GM18909 (cell line): ENCODE data around the gene TTC9.
A peak's percentile ranks its signal among the peaks of the same experiment; 100 is the strongest.

ENCODE experiments used
- ATAC-seq: cut with Tn5 transposase; IDR thresholded peaks from one replicate; pipeline ENCODE4 v1.9.1; 2021; ENCODE audit warnings: mild to moderate bottlenecking; ENCODE audit not compliant: unreplicated experiment, poor library complexity

The TTC9 gene

DNA sequence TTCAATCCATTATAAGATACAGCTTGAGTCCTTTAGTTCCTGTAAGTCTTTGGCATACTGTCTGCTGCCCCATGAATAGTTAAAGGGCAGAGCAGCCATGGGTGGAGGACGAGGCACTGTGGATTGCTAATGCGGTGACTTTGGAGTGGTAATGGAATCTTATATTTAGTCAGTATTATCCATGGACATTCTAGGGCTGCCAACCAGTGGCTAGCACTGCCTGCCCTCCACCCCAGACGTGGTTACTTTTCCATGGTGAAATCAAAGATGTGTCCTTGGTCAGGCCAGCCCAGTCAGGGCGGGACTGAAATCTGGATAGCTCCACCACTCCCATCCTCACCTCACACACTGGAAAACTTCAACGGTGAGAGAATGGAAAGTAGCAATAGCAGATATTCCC lies 2.3 kb downstream of the TTC9 start:
- no peak for ATAC-seq

DNA sequence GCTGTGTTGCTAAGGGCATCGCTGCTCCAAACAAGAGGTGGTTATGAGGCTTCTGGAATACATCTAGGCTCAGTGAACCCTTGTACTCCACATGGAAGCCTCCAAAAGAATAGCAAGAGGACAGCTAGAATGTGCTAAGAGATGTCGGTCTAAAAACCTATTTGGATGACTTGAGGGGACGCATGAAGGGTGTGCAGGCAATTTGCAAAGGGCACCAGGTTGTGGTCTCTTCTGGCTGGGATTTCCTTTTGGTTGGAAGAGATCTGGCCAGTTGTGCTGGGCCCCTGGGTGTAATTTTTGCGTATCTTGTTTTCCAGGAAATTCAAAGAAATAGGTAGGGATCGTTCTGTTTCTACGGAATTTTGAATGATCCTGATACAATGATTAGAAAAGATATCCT lies 4.2 kb downstream of the TTC9 start:
- ATAC-seq = no peak

DNA sequence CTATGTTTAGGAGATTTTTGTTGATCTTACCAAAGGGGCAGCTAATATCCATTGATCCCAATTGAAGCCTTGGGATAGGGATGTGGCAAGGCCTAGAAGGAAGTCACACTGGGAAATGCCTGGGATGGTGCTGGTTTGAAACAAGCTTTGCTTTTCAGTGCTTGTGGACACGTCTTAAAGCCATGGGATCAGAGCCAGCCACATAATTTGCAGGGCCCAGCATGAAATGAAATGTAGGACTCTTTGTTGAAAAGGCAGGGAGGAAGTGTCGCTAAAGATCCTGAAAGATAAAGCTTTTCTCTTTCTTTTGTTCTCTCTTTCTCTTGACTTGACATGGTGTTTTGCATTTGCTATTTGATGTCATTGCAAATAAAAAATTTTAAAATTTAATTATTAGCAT lies 5.0 kb downstream of the TTC9 start:
- no peak for ATAC-seq

DNA sequence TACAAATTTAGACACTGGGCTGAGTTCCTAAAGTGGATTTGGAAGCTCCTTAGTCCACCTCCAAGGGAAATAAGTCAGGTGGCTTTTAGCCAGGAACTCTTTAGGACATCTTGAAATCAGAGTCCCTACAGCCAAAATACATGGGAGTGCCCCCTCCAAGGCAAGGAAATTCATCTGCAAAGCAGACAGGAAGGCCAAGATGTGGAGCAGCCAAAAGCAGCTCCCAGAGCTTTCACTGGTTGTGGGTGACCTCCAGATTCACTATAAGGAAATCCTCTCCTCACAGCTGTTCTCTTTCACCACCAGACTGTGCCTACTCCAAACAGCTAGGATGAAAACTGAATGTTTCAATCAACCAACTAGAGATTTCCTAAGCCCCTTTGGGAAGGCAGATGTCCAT lies 6.6 kb downstream of the TTC9 start:
- no peak for ATAC-seq

DNA sequence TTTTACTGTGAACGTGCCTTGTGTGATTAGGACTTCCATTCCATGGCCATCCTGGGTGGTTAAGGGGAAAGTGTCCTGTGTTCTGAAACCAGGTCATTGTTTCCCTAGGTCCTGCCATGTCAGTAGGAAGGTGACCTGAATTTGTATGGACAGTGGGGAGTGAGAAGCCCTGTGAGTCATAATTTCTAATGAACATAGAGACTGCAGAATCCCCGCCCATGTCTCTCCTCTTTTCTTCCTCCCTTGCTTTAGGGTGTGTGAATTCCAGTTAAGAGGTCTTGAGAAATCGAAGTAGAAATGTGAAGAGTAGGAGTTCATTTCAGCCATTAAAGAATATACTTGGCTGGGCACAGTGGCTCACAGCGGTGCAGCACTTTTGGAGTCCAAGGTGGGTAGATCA lies 8.1 kb downstream of the TTC9 start:
- ATAC-seq = no peak

DNA sequence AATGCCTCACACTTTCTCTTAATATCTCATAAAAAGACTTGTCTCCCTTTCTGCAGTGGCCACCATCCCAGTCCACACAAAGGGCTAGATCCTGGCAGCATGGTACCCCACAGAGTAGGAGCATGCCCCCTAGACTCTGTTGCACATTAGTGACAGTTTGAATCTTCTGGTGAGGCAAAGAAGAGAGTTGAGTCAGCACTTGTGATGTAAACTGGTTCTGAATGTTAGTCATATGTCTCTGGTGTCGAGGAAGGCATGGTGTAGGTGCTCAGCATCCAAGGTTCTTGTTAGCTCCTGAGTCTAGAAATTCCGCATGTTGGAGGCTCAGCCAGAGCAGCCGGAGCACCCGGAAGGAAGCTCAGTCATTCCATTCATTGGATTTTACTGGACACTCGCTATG lies 9.8 kb downstream of the TTC9 start:
- ATAC-seq = no peak

DNA sequence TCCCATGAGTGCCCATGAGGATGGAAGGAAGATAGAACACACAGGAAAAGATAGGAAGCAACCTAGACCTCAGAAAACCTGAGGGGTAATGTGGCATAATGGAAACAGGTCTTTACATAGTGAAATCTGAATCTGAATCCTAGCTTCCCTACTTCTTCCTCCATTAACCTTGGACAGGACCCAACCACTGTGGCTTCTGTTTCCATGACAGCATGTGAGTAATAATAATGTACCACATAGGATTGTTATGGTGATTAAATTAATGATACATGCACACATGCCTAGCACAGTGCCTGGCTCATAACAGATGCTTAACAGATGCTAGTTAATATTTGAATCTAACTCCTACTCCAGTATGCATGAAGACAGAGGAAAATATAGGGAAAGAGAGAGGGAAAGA lies 11.2 kb downstream of the TTC9 start:
- no peak for ATAC-seq

DNA sequence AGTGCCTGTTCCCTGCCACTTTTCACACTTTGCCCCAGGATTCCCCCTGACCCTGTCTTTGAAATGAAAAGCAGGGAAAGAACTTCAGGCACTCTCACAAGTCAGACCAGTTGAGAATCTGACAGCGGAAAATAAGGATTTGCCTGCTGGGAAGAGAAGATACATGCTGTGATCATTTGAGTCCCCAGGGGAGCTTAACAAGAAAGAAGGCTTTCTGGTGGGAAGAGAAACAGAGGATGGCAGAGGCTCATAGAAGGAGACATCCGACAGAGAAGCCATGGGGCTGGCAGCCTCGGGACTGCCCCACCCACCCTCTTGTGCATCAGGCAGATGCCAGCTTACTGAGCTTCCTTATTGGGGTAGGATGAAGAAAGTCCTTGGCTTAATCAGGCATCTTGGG lies 11.9 kb downstream of the TTC9 start:
- ATAC-seq = no peak

DNA sequence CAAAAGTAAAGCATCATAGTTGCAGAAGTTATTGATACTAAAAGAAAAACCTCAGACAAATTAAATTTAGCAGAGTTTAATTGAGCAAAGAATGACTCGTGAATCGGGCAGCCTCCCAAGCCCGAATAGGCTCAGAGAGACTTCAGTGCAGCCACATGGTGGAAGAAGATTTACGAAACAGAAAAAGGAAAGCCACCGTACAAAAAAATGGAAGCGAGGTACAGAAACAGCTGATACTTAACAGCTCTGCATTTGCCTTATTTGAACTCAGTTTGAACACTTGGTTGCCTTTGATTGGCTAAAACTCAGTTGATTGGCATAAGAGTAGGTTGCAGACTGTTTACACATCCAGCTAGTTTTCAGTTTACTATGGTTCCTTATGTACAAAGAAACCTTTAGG lies 12.9 kb downstream of the TTC9 start:
- no peak for ATAC-seq

DNA sequence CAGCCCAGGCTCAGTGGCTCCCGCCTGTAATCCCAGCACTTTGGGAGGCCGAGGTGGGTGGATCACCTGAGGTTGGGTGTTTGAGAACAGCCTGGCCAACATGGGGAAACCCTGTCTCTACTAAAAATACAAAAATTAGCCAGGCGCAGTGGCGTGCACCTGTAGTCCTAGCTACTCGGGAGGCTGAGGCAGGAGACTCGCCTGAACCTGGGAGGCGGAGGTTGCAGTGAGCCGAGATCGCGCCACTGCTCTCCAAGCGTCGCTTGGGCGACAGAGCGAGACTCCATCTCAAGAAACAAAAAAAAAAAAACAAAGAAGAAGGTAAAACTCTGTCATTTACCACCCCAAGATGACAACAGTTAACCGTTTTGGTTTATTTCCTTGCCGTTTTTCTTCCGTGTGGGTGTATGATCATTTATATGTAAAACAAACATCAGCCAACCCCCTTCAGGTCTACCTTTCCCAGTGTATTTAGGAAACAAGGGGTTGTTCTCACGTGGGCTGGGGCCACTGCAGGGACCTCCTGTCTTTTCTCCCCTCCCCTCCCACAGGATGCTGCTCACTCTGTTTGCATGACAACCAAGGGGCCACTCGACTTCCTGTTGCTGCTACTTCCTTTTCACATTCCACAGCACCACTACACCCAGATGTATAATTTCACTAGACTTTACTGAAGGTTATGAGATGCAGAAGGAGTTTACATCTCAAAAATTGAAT lies 13.6 kb downstream of the TTC9 start:
- peak; percentile 73 for ATAC-seq

DNA sequence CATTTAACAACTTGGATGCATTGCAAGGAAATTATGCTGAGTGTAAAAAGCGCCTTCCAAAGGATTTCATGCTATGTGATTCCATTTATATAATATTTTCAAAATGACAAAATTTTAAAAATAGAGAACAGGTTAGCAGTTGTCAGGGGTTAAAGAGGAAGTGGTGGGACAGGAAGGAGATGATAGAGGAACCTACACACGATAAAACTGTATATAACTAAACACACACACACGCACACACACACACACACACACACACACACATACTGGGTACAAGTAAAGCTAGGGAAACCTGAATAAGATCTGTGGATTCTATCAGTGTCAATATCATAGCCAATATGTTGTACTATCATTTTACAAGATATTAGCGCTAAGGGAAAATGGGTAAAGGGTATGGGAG lies 17.2 kb downstream of the TTC9 start:
- ATAC-seq = no peak

DNA sequence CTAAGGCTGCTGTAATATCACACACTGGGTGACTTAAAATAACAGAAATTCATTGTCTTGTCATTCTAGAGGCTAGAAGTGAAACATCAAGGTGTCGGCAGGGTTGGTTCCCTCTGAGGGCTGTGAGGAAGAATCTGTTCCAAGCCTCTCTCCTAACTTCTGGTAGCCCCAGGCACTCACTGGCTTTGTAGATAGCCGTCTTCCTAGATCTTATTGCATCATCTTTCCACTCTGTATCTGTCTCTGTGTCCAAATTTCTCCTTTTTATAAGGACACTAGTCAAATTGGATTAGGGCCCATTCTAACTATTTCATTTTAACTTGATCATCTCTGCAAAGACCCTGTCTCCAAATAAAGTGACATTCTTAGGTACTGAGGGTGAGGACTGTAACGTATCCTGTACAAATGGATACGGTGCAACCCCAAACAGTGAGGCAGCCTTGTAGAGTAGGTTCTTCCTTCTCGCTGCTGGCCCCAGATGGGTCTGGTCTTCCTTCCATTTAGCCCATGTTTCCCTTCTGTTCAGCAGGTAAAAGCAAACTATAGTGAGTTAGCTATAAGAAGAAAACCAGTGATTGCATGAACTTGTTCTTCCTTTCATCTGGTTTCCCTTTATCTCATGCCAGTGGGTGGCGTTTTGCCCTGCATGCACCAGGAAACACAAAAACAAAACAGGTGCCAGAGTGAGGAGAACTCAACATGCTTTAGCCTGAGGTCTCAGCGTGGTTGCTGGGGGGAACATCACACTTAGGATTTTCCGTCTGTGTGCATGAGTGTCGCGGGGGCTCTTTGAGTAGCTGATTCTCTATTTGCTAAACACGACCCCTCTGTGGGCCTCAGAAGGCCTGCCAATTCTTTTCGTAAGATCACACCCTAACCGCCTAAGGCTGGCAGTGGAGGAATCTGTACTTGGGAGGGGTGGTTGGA lies 19.5 kb downstream of the TTC9 start:
- no peak for ATAC-seq

DNA sequence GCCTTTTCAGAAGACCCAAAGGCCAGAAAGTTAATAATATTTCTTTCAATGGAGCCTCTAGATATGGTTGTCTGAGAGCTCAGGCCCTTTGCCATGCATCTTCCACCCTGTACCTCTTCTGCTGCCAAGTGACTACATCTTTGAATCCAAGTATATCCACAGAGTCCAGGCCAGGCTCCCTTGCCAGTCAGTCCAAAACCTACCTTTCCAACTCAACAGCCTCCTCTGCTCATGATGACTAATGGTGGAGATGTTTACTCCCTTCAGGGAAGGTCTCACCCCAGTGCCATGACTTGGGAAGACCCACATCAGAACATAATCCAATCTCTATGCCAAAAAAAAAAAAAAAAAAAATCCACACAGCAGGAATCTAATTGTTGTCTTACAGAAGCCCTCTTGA lies 20.4 kb downstream of the TTC9 start:
- ATAC-seq = no peak

DNA sequence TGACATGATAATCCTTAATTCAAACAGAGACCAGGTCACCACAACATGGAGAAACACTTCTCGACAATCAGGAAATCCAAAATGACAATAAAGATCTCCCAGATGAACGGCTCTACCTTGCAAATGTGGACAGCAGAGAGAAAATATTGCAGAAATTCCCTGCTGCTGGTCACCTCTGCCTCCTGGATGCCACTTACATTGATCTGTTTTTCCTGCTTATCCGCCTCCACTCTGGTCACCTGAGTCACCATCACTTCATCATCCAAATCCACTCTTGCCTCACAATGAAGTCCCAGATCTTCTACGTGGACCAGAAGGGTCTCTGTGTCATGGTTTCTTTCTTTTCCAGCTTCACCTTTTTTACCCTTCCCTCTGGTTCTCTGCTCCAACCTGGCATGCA lies 21.1 kb downstream of the TTC9 start:
- ATAC-seq = no peak

DNA sequence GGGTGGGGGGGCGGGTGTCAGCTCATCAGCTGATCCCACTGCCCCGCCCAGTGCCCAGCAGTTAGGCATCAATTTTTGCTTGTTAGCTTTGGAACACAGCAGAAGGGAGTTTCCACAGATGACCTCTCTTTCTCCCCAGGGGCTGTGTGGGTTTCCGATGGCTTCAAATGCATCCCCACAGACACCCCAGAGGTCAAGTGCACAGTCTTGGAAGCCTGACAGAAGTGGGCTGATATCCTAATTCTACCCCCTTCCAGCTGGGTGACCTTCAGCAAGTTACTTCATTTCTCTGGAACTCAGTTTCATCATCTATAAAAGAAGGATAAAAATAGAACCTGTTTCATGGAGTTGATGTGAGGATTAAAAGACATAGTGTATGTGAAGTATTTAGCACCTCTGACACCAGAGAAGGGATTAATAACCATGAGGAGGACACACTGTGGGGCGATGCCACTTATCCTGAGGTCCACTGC lies 22.0 kb downstream of the TTC9 start:
- peak; percentile 59 for ATAC-seq

DNA sequence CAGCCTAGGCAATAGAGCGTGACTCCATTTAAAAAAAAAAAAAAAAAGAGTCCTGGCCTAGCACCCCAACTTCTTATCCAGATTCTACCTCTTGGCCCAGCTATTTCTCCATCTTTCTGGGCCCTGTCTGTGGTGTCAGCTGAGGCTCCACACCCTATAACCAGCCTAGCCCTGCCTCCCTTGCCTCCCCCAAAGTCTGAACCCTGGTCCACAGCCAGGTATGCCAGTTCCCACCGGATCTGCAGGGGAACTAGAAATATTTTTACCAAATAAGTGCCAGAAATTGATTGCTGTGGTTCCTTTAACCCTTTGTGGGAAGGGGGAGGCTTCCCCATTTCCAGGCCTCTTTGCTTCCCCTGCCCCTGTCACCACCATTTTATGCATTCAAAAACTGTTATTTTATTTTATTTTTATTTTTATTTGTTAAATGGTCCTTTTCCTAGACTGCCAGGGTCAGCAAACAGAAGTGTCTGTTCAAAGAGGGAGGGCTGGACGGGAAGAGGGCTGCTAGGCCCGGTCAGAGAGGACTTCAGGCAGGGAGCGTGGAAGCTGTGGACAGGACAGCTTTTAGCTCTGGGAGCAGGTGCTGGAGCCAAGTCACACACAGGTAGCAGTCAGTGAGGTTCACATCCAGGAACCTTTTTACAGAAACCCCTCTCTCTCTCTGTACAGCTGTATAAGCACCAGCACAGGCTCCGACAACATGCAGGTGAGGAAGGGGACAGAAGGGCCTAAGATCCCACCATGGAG lies 23.2 kb downstream of the TTC9 start:
- ATAC-seq = peak; percentile 12

DNA sequence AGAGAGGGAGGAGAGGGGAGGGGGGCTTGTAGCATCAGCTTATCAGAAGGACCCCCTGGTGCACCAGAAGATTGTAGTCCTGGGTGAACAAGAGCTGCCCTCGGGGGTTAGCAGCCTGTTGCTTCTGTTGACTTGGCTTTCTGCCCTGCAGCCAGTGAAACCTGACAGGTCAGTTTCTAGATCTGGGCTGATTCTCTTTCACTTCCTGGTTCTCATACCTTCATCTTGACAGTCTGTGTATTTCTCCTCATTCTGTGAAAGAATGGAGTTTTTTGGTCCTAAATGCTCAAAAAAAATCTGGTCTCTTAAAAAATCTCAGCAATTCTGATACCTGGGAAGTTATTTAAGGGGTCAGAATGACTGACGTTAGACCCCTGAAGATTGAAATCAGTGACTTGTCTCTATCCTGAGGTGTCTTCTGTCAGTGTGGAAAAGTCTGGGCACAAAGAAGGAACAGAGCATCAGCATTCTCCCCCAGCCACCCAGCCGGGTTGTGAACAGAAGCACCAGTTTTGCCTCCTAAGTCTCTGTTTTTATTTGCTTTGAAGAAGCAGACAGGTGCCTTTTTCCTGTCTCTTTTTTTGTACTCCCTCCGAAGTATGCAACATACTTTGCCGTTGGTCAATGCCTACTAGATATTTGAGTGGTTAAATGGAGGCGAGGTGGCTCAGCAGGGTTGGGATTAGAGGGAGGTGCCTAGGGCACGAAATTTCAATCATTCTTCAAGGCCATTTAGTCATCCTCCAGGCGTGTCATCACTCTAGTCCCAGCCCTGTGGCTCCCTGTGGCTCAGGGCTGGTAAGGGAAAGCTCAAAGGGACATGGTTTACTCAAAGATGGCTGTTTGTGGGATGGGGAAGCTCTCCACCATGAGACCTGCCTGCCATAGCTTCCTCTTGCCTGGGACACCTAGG lies 24.0 kb downstream of the TTC9 start:
- ATAC-seq = peak; percentile 47

DNA sequence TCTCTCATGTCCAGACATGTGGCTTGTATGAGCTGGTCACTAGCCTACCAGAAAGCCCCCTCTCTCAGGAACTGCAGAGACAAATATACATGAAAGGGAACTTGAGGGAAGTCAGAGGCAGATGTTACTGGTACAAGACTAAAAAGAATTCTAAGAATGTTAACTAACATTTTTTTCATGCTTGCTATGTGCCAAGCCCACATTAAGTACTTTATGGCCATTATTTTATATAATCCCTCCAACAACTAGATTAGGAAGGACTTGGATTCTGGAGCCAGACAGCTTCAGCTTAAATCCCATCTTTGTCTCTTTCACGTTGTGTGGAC lies 24.6 kb downstream of the TTC9 start:
- ATAC-seq = no peak

DNA sequence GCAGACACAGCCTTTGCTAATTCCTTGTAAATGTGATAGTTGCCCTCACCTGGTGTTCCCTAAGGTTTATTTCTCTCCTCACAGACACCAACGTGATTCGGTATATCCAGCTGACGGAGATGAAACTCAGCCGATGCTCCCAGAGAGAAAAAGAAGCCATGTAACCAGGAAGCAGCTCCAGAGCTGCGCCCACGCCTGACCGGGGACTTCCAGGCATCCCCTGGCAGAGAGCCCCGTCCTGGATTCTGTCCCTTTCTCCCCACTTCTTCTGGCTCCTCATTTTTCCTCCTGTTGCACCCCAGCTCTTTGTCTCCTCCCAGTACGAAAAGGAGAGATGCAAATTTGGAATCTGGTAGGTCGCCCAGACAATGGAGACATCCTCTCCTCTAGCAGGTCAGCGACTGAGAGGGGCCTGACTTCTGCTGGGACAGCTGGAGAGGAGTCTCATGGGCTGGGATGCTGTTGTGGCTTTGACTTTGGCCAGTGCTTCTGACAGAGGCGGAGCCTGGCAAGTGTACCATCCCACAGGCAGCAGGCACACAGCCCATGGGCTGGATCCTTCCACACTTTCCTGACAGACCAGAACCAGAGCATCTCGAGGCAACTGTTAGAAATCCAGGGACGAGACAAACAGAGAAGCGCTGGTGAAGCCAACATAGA lies 29.4 kb downstream of the TTC9 start:
- no peak for ATAC-seq
